Lower lobe of right lung (tissue), 2 donors: ENCODE measurements around the gene ATP6V1G3. TPM values are rescaled to one million over a fixed set of nuclear protein-coding genes. Genes with fewer than 3 reads are reported as not detected.
"Not testable (repeated sequence)": the region's sequence is repeated elsewhere in the genome, so short reads cannot be mapped to it uniquely, and the experiment has no call there.

Experiments used
- ATAC-seq, 2 donors: fragments of 200-7000 bp; cut with Tn5 transposase; one replicate each; pipeline ENCODE4 v1.9.1; 2020 to 2022; ENCODE audit warnings: mild to moderate bottlenecking in 2 of 2, moderate library complexity in 2 of 2
- DNase-seq: peaks from one replicate; pipeline ENCODE4 v3.0.0-alpha.2; 2020
- H3K27ac ChIP-seq: fragments of 200-600 bp; one replicate; pipeline ENCODE4 v1.8.0; 2022
- H3K27me3 ChIP-seq: fragments of 200-600 bp; one replicate; pipeline ENCODE4 v1.8.0; 2022; ENCODE audit warnings: low read depth
- H3K36me3 ChIP-seq: fragments of 200-600 bp; one replicate; pipeline ENCODE4 v1.8.0; 2022; ENCODE audit warnings: mild to moderate bottlenecking
- H3K4me1 ChIP-seq: fragments of 200-600 bp; one replicate; pipeline ENCODE4 v1.8.0; 2022
- H3K4me3 ChIP-seq: fragments of 200-600 bp; one replicate; pipeline ENCODE4 v1.8.0; 2022; ENCODE audit warnings: mild to moderate bottlenecking
- H3K9me3 ChIP-seq: fragments of 200-600 bp; one replicate; pipeline ENCODE4 v1.8.0; 2022
- intact Hi-C: fragments of 100-400 bp; cut with DNase I; formaldehyde crosslinking; loops from one replicate; pipeline ENCODE4 v1.11.0; 2022
- total RNA-seq: library from RNA; stranded (reverse); fragmentation: NEBNext Ultra II Directional; extraction: Animal tissue kit (Norgen Biotek cat#: 25700); gene quantifications from one replicate; pipeline ENCODE4 v1.2.1, GENCODE V29; 2021
- TF ChIP-seq, protein P1 (sequence below): fragments of 200-600 bp; IDR thresholded peaks from one replicate; pipeline ENCODE4 v1.8.0; 2022; ENCODE audit warnings: antibody characterized with exemption, mild to moderate bottlenecking
- donor health status: DM: no; HTN: yes; CAD: no; lungs with severe emphysema.

Gene ATP6V1G3
- total RNA-seq, 1 donor from 2014 or later = not detected

DNA sequence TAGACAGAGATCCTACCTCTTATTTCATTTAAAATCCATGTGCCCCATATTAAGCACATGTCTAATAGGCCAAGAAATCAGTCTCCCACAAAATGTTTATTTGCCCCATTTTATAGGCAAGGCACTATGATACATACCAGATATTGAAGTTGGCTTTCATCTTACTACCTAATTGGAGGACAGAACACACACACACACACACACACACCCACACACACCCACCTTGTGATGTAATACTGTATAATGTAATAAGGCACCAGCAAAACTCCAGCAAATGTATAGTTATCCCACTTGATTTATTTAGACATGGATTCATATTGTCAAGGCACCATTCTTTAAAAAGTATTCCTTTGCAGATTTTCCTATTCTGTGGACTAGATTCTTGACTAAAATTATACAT, 56.8 kb downstream of the ATP6V1G3 start:
- ATAC-seq (no peak), DNase-seq (no peak)
- intact Hi-C loops = no loop called here
- H3K36me3 ChIP-seq = no peaks in the 10 kb centered on the region
- no peak overlapping the region for H3K4me3 ChIP-seq
- no peaks in the 10 kb centered on the region for H3K27me3 ChIP-seq
- TF ChIP-seq, protein P1, sequence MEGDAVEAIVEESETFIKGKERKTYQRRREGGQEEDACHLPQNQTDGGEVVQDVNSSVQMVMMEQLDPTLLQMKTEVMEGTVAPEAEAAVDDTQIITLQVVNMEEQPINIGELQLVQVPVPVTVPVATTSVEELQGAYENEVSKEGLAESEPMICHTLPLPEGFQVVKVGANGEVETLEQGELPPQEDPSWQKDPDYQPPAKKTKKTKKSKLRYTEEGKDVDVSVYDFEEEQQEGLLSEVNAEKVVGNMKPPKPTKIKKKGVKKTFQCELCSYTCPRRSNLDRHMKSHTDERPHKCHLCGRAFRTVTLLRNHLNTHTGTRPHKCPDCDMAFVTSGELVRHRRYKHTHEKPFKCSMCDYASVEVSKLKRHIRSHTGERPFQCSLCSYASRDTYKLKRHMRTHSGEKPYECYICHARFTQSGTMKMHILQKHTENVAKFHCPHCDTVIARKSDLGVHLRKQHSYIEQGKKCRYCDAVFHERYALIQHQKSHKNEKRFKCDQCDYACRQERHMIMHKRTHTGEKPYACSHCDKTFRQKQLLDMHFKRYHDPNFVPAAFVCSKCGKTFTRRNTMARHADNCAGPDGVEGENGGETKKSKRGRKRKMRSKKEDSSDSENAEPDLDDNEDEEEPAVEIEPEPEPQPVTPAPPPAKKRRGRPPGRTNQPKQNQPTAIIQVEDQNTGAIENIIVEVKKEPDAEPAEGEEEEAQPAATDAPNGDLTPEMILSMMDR = no peak
- H3K4me1 ChIP-seq = no peaks in the 10 kb centered on the region
- H3K9me3 ChIP-seq = no peaks in the 10 kb centered on the region
- H3K27ac ChIP-seq = no peak overlapping the region

DNA sequence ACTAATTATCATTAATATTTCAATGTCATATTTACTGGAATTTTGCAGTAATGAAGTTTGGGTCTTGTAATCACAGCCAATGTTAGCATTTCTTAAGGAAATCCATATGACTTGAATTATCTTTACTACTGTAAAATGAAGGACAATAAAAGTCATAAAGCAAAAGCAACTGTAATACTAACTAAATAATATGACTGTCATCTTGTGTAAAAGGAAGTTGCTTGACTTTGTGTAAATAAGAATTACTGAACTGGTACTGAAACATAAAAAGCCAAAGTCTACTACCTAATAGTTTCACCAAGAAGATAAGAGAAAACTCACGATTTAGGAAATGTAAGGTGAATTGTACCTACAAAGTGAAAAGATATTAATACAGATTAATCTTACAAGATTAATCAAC, 57.5 kb downstream of the ATP6V1G3 start:
- H3K36me3 ChIP-seq = no peaks in the 10 kb centered on the region
- H3K4me1 ChIP-seq = no peaks in the 10 kb centered on the region
- TF ChIP-seq, protein P1 = no peak
- ATAC-seq = no peak
- no peak overlapping the region for H3K27ac ChIP-seq
- H3K4me3 ChIP-seq = no peak overlapping the region
- H3K9me3 ChIP-seq = no peaks in the 10 kb centered on the region
- DNase-seq = no peak
- intact Hi-C loops = no loop called here
- H3K27me3 ChIP-seq = no peaks in the 10 kb centered on the region

DNA sequence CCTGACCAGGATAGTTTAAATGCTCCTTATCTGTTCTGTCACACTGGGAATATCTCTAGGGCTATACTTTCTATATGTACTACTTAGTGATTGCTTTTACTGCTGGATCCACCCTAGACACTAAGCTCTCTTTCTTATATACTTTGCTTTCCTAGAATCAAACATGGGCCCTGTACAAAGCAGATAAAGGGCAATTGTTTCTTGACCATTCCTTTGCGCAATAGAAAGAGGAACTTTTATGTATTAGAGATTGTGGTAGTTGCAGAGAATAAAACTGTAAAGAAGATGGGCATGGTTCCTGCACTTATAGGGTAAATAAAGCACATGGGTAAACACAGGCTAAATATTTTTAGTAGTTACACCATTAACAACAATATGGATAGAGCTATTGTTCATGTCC, 58.8 kb downstream of the ATP6V1G3 start:
- TF ChIP-seq, protein P1 = no peak
- Histone ChIP-seq H3K9me3 (no peaks in the 10 kb centered on the region), H3K27ac (no peak overlapping the region), H3K36me3 (no peaks in the 10 kb centered on the region), H3K4me3 (no peak overlapping the region), H3K4me1 (no peaks in the 10 kb centered on the region), H3K27me3 (no peaks in the 10 kb centered on the region)
- ATAC-seq (no peak), DNase-seq (no peak)
- intact Hi-C loops = no loop called here

DNA sequence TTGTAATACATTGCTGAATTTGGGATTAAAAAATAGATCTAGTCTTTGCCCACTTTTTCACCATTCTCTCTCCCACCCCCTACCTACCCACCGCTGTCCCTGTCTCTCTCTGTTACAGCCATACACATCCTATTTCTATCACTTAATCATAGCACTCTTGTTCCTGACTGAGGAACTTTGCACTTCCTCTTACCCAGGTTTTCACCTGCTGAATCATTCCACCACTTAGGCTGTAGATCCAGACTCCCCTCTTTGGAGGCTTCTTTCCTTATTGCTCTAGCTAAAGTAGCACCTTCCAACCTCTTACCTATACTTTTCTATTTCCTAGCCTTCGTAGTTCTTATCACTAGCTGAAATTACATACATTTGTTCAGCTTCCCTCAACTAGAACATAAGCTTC, 59.6 kb downstream of the ATP6V1G3 start:
- intact Hi-C loops = no loop called here
- H3K9me3 ChIP-seq = no peaks in the 10 kb centered on the region
- no peaks in the 10 kb centered on the region for H3K27me3 ChIP-seq
- TF ChIP-seq, protein P1 = no peak
- no peak overlapping the region for H3K27ac ChIP-seq
- no peak for DNase-seq
- H3K4me3 ChIP-seq = no peak overlapping the region
- no peaks in the 10 kb centered on the region for H3K36me3 ChIP-seq
- H3K4me1 ChIP-seq = no peaks in the 10 kb centered on the region
- ATAC-seq = no peak

DNA sequence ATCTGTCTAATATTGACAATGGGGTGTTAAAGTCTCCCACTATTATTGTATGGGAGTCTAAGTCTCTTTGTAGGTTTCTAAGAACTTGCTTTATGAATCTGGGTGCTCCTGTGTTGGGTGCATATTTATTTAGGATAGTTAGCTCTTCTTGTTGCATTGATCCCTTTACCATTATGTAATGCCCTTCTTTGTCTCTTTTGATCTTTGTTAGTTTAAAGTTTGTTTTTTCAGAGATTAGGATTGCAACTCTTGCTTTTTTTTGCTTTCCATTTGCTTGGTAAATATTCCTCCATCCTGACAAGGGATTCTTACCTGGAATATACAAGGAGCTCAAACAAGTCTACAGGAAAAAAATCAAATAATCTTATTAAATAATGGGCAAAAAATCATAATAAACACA, 63.1 kb downstream of the ATP6V1G3 start:
- H3K4me1 ChIP-seq, H3K9me3 ChIP-seq, H3K27me3 ChIP-seq, H3K4me3 ChIP-seq, intact Hi-C loops, H3K27ac ChIP-seq, H3K36me3 ChIP-seq, ATAC-seq, DNase-seq: not testable (repeated sequence)

Other genes with a start within 250 kb of the ATP6V1G3 start
- gene PTPRC, start 98.4 kb upstream of the ATP6V1G3 start, total RNA-seq = 214 TPM